CD4-positive, alpha-beta T cell treated with Interleukin-15 for 4 hours (primary cell): Measurements from ENCODE around the gene CTSA.

Experiments used
- DNase-seq: peaks from one replicate; pipeline ENCODE4 v3.0.0-alpha.2; 2020; ENCODE audit warnings: low spot score

CTSA gene

DNA sequence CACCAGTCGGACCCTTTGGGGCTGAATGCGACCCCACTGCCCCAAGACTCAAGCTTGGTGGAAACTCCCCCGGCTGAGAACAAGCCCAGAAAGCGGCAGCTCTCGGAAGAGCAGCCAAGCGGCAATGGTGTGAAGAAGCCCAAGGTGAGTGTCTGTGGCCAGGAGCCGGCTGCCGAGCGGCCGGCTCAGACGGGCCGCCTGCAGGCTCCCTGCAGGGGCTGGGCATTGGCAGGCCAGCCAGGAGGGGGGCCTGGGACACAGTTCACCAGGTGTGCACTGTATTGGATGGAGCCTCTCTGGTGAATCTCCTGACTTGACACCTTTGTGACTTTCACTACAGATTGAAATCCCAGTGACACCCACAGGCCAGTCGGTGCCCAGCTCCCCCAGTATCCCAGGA lies 49.3 kb downstream of the CTSA start:
- no peak for DNase-seq

DNA sequence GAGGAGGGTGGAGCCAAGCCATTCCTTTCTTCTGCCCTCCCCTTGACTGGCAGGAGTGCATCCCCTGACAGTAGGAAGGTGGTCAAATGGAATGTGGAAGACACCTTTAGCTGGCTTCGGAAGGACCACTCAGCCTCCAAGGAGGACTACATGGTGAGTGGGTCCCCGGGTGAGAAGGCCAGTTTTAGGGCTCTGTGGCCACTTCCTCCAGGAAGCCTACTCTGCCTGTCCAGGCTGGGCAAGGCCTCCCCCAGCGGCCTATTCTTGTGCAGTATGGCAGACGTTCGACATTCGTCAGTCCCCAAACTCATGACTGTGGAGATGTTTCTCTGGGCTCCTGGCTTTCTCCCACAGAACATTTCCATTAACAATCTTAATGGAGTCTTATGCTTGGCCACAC lies 52.5 kb downstream of the CTSA start:
- DNase-seq = no peak

DNA sequence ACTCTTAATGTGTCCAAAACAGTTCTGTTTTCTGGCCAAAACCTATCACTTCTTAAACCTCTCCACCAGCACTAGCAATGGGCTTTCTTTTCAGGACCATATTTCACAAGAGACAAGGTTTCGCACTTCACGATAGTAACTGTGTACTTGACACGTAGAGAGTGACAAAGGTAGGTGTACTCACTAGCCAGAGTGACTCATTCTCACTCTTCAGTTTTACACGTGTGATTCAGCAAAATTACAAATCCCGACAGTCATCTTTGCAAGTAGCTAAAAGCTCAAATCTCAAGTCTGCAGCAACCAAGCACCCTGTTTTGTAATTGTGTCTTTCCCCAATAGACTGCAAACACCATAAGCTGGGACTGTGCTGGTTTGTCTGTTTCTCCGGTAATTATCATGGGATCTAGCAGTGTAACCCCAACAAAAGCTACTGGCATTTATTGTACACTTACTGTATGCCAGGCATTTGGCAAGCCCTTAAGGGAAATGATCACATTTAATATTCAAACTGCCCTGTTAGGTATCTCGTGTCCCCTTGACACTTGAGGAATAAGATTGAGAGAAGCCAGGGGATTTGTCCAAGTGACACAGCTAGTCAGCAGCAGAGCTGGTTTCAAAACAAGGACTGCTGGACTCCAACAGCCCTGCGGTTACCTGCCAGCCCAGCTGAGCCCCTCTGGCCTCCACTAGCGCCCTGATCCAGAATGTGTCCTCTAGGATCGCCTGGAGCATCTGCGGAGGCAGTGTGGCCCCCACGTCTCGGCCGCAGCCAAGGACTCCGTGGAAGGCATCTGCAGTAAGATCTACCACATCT lies 53.2 kb downstream of the CTSA start:
- peak; percentile 24 for DNase-seq

DNA sequence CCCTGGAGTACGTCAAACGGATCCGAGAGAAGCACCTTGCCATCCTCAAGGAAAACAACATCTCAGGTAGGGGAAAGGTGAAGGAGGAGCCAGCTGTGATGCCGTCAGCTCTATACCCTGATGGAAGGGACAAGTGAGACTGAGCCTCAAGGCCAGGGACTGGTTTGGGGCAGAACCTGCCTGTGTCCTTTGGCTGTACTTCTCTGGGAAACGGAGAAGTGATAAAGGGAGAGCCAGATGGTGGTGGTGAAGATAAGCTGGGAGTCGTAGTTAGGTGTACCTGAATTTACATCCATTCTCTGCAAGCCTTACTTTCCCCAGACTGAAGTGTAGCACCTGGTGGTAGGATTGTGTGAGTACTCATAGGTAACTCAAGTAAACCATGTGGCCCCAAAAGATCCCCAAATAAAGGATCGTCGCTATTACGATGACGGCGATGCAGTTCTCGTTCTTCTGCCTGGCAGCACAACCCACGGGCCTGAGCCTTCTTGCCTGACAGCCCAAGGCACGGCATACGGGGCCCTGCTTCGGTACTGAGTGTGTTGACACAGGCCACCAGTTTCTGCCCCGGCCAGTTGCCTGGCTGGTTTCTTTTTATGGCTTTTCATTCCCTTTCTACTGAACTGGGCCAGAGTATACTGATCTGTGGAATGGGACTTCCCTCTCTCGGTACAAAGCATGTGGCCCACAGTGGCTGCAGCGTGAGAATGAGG lies 54.0 kb downstream of the CTSA start:
- DNase-seq = no peak

DNA sequence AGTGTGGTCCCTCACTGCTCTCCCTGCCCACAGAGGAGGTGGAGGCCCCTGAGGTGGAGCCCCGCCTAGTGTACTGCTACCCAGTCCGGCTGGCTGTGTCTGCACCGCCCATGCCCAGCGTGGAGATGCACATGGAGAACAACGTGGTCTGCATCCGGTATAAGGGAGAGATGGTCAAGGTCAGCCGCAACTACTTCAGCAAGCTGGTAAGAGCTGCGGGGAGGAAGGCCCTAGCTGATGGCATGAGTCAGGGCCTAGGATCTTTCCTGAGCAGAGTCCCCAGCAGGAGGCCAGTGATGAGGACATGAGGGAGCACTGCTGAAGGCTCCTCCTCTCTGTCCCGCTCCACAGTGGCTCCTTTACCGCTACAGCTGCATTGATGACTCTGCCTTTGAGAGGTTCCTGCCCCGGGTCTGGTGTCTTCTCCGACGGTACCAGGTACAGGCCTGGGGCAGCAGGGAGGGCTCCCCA lies 54.6 kb downstream of the CTSA start:
- no peak for DNase-seq

DNA sequence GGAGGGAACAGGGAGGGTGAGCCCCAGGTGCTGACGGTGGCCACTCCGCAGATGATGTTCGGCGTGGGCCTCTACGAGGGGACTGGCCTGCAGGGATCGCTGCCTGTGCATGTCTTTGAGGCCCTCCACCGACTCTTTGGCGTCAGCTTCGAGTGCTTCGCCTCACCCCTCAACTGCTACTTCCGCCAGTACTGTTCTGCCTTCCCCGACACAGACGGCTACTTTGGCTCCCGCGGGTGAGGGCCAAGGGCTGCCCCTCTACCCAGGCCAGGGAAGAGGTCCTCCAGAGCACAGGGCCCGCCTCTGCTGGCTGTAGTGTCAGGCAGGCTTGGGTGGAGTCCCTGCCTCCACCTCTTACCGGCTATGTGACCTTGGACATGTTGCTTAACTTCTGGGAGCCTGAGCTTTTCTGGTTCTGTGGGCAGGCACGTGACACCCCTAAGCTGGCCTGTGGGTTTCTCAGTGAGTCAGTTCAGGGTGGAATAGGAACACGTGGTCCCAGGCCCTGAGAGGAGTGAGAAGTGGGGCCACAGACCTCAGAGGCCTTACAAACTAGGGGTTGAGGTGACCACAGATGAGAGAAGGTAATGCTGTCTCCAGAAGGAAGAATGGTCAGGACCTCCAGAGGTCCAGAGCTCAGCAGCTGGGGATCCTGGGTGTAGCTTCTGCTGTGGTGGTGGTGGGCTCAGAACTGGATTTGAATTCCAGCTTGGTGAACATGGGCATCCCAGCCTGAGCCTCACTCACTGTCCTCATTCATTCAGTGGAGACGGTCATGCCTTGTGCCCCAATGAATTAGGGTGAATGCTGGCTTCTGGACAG lies 55.2 kb downstream of the CTSA start:
- peak; percentile 42 for DNase-seq

DNA sequence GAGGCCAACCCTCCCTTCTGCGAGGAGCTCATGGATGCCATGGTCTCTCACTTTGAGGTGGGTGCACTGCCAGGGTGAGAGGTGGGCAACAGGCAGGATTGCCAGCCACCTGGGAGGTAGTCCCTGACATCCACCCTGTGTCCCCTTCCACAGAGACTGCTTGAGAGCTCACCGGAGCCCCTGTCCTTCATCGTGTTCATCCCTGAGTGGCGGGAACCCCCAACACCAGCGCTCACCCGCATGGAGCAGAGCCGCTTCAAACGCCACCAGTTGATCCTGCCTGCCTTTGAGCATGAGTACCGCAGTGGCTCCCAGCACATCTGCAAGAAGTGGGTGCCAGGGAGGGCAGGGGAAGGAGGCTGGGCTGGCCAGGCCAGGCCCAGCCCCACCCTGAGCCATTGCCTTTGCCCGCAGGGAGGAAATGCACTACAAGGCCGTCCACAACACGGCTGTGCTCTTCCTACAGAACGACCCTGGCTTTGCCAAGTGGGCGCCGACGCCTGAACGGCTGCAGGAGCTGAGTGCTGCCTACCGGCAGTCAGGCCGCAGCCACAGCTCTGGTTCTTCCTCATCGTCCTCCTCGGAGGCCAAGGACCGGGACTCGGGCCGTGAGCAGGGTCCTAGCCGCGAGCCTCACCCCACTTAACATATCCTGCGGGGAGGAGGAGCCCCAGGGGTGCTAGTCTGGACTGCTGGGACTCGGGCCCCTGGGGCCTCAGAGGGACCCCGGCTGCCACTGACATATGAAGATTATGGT lies 56.2 kb downstream of the CTSA start:
- DNase-seq = no peak

DNA sequence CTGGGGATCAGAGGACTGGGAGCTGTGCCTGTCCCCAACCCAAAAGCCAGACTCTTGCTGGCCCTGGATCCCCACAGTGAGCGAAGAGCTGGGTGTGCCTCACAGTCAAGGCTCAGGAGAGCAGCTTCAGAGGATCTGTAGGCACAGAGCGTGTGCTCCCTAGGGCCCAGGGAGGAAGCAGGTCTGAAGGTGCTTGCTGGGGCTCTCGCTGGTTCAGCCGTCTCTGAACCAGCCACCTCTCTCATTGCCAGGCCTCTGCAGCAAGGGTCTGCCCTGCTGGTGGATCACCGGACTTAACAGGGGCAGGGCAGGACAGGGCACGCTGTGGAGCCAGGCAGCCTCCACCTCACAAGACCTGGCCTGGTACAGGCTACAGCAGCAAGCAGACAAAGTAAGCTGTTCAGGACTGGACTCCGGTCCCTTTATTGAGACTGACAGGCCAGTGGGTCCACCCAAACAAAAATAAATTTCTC lies 57.2 kb downstream of the CTSA start:
- no peak for DNase-seq
